K562 (cell line): ENCODE data around the gene CAST. TPM values are rescaled to one million over a fixed set of nuclear protein-coding genes. Genes with fewer than 3 reads are reported as not detected.

Experiments used
- ATAC-seq: fragments of 200-7000 bp; cut with Tn5 transposase; 3 replicates; pipeline ENCODE4 v1.9.1; 2020; ENCODE audit warnings: moderate library complexity
- BruUV-seq: library from RNA; stranded (reverse); fragments of 400-500 nt; replicated peaks from 2 replicates; lab custom pipeline; 2021; lab: Mats Ljungman, UMichigan
- CTCF ChIA-PET: fragments of 300-600 bp; formaldehyde crosslinking; extraction: SDS; loops from one replicate; lab custom pipeline; 2021; ENCODE audit warnings: low intra/inter-chr PET ratio; lab: Yijun Ruan, JAX
- POLR2A ChIA-PET: fragments of 300-600, 350-650 bp; sonication (Branson Sonifier 250); formaldehyde crosslinking; extraction: SDS; loops from one replicate; lab custom pipeline; 2021; ENCODE audit warnings: antibody characterized with exemption, inconsistent platforms; lab: Yijun Ruan, JAX
- DNase-seq, 4 experiments: peaks; one replicate each; pipeline versions ENCODE4 v3.0.0 to v3.0.0-alpha.2; 2011 to 2018; ENCODE audit warnings: low spot score in 3 of 4, mixed read lengths in 3 of 4; ENCODE audit errors: extremely low read depth in 1 of 4
- FAIRE-seq: peaks from 2 replicates; lab custom pipeline; 2011; peaks lifted over from hg19 to GRCh38; lab: Jason Lieb, UNC
- H2AFZ ChIP-seq: 2 replicates; pipeline ENCODE4 v1.6.0; 2011; ENCODE audit warnings: low read depth, low read length, control low read depth, inconsistent platforms
- H3K27ac ChIP-seq: fragments of 200-600 bp; 3 replicates; pipeline ENCODE4 v1.8.0; 2011; ENCODE audit warnings: low read depth, mild to moderate bottlenecking, control low read depth, inconsistent platforms, low read length, moderate library complexity, mixed read lengths; ENCODE audit errors: extremely low read depth
- H3K27me3 ChIP-seq, 2 experiments: fragments of 300-600 bp in 1 of 2; 2 replicates in 1 of 2; 3 replicates in 1 of 2; pipeline versions ENCODE4 v1.6.0 to v1.8.0; 2011; ENCODE audit warnings: inconsistent platforms in 2 of 2, low read length in 2 of 2, mild to moderate bottlenecking in 1 of 2, mixed read lengths in 1 of 2, moderate library complexity in 1 of 2; ENCODE audit not compliant: control insufficient read depth in 2 of 2, insufficient read depth in 2 of 2
- H3K36me3 ChIP-seq: fragments of 300-600 bp; 3 replicates; pipeline ENCODE4 v1.8.0; 2011; ENCODE audit warnings: mild to moderate bottlenecking, low read length, inconsistent platforms; ENCODE audit not compliant: control insufficient read depth, insufficient read depth
- H3K4me1 ChIP-seq, 2 experiments: fragments of 200-600 bp in 1 of 2; replicated peaks in 1 of 2; 2 replicates in 1 of 2; 3 replicates in 1 of 2; pipeline versions ENCODE4 v1.5.1 to v1.8.0; 2011; ENCODE audit warnings: inconsistent platforms in 2 of 2, low read length in 2 of 2, mild to moderate bottlenecking in 1 of 2, mixed read lengths in 1 of 2, moderate library complexity in 1 of 2; ENCODE audit not compliant: control insufficient read depth in 2 of 2, insufficient read depth in 2 of 2
- H3K4me2 ChIP-seq: 2 replicates; pipeline ENCODE4 v1.6.1; 2011; ENCODE audit warnings: low read length, control low read depth, inconsistent platforms, mixed read lengths; ENCODE audit not compliant: insufficient read depth
- H3K4me3 ChIP-seq: fragments of 200-600 bp; sonication (generic), shearing (Covaris generic); 2 replicates; pipeline ENCODE4 v1.5.1; 2016; ENCODE audit warnings: control low read depth, inconsistent platforms
- H3K79me2 ChIP-seq: fragments of 200-600 bp; 3 replicates; pipeline ENCODE4 v1.8.0; 2011; ENCODE audit warnings: low read length, inconsistent platforms; ENCODE audit not compliant: control insufficient read depth, insufficient read depth
- H3K9ac ChIP-seq, 2 experiments: 2 replicates each; pipeline versions ENCODE4 v1.6.0 to v1.6.1; 2011; ENCODE audit warnings: low read depth in 2 of 2, low read length in 2 of 2, control low read depth in 1 of 2, inconsistent platforms in 1 of 2, mild to moderate bottlenecking in 1 of 2, mixed read lengths in 1 of 2; ENCODE audit not compliant: insufficient read depth in 1 of 2
- H3K9me1 ChIP-seq: one replicate; pipeline ENCODE4 v1.6.0; 2011; ENCODE audit warnings: inconsistent platforms, mild to moderate bottlenecking, low read length, moderate library complexity; ENCODE audit not compliant: control insufficient read depth, insufficient read depth
- H3K9me3 ChIP-seq: replicated peaks from 2 replicates; pipeline ENCODE4 v1.5.1; 2011; ENCODE audit warnings: low read depth, low read length, inconsistent platforms; ENCODE audit not compliant: control insufficient read depth, insufficient read depth
- H4K20me1 ChIP-seq: replicated peaks from 2 replicates; pipeline ENCODE4 v1.6.1; 2011; ENCODE audit warnings: low read length, inconsistent platforms, mixed read lengths; ENCODE audit not compliant: control insufficient read depth, insufficient read depth
- GABPB1 ChIP-seq: sonication (generic); formaldehyde crosslinking; IDR thresholded peaks from 2 replicates; pipeline ENCODE4 v1.8.0; 2022; ENCODE audit warnings: mild to moderate bottlenecking, missing genetic modification reagents
- KDM4B ChIP-seq, 2 experiments: fragments of 450-650 bp in 1 of 2; sonication (generic) in 1 of 2; IDR thresholded peaks; 2 replicates each; pipeline ENCODE4 v1.6.1; 2016 to 2017; ENCODE audit warnings: borderline replicate concordance in 2 of 2, antibody characterized with exemption in 1 of 2, low read depth in 1 of 2, mild to moderate bottlenecking in 1 of 2
- MAFF ChIP-seq: IDR thresholded peaks from 2 replicates; pipeline ENCODE4 v1.6.1; 2012; ENCODE audit warnings: low read length, improper control_type of control experiment
- PCBP2 ChIP-seq: fragments of 200-400 bp; formaldehyde crosslinking; IDR thresholded peaks from 2 replicates; pipeline ENCODE4 v1.6.1; 2018; ENCODE audit warnings: low read length, low read depth, mild to moderate bottlenecking, moderate library complexity; ENCODE audit not compliant: poor library complexity, severe bottlenecking
- POLR2AphosphoS5 ChIP-seq: IDR thresholded peaks from 2 replicates; pipeline ENCODE4 v1.6.1; 2011; ENCODE audit warnings: mild to moderate bottlenecking, low read depth, low read length, moderate library complexity; ENCODE audit not compliant: control insufficient read depth, insufficient read depth
- PTBP1 ChIP-seq: fragments of 200-400 bp; formaldehyde crosslinking; IDR thresholded peaks from 2 replicates; pipeline ENCODE4 v1.6.1; 2017; ENCODE audit warnings: low read depth, low read length
- RHOXF2B ChIP-seq: fragments of 250-450 bp; sonication (Bioruptor Pico); conservative IDR thresholded peaks from 2 replicates; pipeline ENCODE4 v1.5.1; 2021
- TEAD1 ChIP-seq, 2 experiments: fragments of 450-650 bp in 1 of 2; sonication (generic) in 1 of 2; formaldehyde crosslinking; IDR thresholded peaks; 2 replicates each; pipeline versions ENCODE4 v1.4.0 to v1.8.0; 2020 to 2022; ENCODE audit warnings: mild to moderate bottlenecking in 2 of 2, missing genetic modification reagents in 1 of 2
- WGBS: fragments of 100-300 bp; shearing (Covaris generic); methylation state at CpG from one replicate; pipeline ENCODE4 v1.1.6; 2016; ENCODE audit warnings: low coverage, mixed read lengths; ENCODE audit not compliant: insufficient coverage; ENCODE audit errors: missing lambda C conversion rate; 5-methylcytosine and 5-hydroxymethylcytosine counted together
- in situ Hi-C: fragments of 300-500 bp; cut with MboI; formaldehyde crosslinking; loops from 4 replicates; pipeline ENCODE4 v1.15.0; 2018; ENCODE audit warnings: inconsistent platforms, mixed read lengths
- intact Hi-C: fragments of 100-400 bp; cut with micrococcal nuclease; formaldehyde crosslinking; loops from 2 replicates; pipeline ENCODE4 v1.14.2; 2022
- polyA plus RNA-seq, 8 experiments: library from polyadenylated mRNA; depleted of rRNA in 4 of 8; stranded (reverse) in 5 of 8; unstranded in 3 of 8; fragments of >200 nt; fragmentation: Nextera tagmentation in 2 of 8; fragmentation: Illumina TruSeq in 1 of 8; extraction: Ambion mirVana in 2 of 8; extraction: Trizol in 1 of 8; gene quantifications; 2 replicates each; pipeline versions ENCODE4 v1.2.1 to v1.2.3, GENCODE V29; 2011 to 2014; ENCODE audit warnings: inconsistent platforms in 1 of 8, missing spikeins in 1 of 8
- total RNA-seq, 7 experiments: library from RNA; depleted of rRNA in 6 of 7; stranded (reverse); fragments of >200 nt in 6 of 7; fragmentation: Illumina TruSeq in 2 of 7; extraction: Trizol in 2 of 7; gene quantifications; 2 replicates each; pipeline versions ENCODE4 v1.2.1 to v1.2.3, GENCODE V29; 2011 to 2021; ENCODE audit warnings: low replicate concordance in 1 of 7
- TF ChIP-seq, protein P1 (sequence below): fragments of 250-450 bp; sonication (Bioruptor Pico); IDR thresholded peaks from 2 replicates; pipeline ENCODE4 v1.4.0; 2020; ENCODE audit warnings: mild to moderate bottlenecking, moderate library complexity

CAST gene
- total and polyA plus RNA-seq, 9 of the 15 experiments (the other 6 are each of a cell fraction or from before 2014, with no cell fraction given) = 55.5 to 136 (median 86.1) TPM

DNA sequence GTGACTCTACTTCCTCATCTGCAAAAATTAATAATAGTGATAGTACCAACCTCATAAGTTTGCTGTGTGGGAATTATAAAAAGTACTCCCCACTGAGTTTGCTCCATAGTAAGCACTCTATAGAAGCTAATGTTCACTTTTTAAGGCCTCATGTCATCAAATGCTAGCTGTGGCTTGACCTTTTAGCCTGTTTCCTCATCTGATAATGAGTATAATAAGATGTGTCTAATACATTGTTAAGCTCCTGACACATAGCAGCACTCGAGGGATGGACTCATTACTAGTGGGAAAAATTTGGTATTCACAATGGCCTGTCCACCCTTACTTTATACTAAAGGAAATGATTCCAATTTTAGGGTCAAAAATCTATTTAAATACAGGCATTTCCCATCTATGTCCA, 26.1 kb upstream of the CAST start:
- no peaks in the 10 kb centered on the region for H3K79me2 ChIP-seq
- no peaks in the 10 kb centered on the region for H4K20me1 ChIP-seq
- H3K4me2 ChIP-seq = no peak overlapping the region
- H3K4me1 ChIP-seq = no peaks in the 10 kb centered on the region
- no peaks in the 10 kb centered on the region for H3K9me3 ChIP-seq
- POLR2A ChIA-PET = interaction anchor here (0.8 to 1.4 kb wide), 2 partner anchors 12 to 292 kb away, joined by 3 to 4 read pairs; no protein-coding TSS in a partner anchor
- no peak overlapping the region for H2AFZ ChIP-seq
- in situ Hi-C loops = no loop called here
- ATAC-seq (no peak), DNase-seq (no peak), FAIRE-seq (no peak)
- TF ChIP-seq TEAD1 (CRISPR knock-in tag; IDR thresholded peaks at IDR 0.05) (no peak), KDM4B (IDR thresholded peaks at IDR 0.05; ENCODE audit: borderline replicate concordance in 2 of 2, low read depth in 1 of 2) (no peak), PTBP1 (no peak), MAFF (no peak), RHOXF2B (CRISPR knock-in tag) (no peak), GABPB1 (CRISPR knock-in tag) (no peak), POLR2AphosphoS5 (no peak), PCBP2 (no peak)
- TF ChIP-seq, protein P1, sequence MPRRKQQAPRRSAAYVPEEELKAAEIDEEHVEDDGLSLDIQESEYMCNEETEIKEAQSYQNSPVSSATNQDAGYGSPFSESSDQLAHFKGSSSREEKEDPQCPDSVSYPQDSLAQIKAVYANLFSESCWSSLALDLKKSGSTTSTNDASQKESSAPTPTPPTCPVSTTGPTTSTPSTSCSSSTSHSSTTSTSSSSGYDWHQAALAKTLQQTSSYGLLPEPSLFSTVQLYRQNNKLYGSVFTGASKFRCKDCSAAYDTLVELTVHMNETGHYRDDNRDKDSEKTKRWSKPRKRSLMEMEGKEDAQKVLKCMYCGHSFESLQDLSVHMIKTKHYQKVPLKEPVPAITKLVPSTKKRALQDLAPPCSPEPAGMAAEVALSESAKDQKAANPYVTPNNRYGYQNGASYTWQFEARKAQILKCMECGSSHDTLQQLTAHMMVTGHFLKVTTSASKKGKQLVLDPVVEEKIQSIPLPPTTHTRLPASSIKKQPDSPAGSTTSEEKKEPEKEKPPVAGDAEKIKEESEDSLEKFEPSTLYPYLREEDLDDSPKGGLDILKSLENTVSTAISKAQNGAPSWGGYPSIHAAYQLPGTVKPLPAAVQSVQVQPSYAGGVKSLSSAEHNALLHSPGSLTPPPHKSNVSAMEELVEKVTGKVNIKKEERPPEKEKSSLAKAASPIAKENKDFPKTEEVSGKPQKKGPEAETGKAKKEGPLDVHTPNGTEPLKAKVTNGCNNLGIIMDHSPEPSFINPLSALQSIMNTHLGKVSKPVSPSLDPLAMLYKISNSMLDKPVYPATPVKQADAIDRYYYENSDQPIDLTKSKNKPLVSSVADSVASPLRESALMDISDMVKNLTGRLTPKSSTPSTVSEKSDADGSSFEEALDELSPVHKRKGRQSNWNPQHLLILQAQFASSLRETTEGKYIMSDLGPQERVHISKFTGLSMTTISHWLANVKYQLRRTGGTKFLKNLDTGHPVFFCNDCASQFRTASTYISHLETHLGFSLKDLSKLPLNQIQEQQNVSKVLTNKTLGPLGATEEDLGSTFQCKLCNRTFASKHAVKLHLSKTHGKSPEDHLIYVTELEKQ = no peak
- CTCF ChIA-PET = no interaction called here
- H3K9ac ChIP-seq = no peak overlapping the region
- no peak overlapping the region for H3K4me3 ChIP-seq
- WGBS = 0% methylated on average over 1 of the region's 1 CpG
- H3K9me1 ChIP-seq = no peaks in the 10 kb centered on the region
- no peak overlapping the region for H3K27ac ChIP-seq
- intact Hi-C loops = no loop called here
- no TSS peak for BruUV-seq
- peaks cover 6% of the 10 kb centered on the region in 2 experiments; a peak in 3 of 5 replicates for H3K27me3 ChIP-seq
- no peaks in the 10 kb centered on the region for H3K36me3 ChIP-seq
